LNCaP clone FGC (cell line): ENCODE data around the gene ALKBH1.
"Not testable (repeated sequence)": the region's sequence is repeated elsewhere in the genome, so short reads cannot be mapped to it uniquely, and the experiment has no call there.

Experiments used
- DNase-seq: peaks from one replicate; pipeline ENCODE4 v3.0.0-alpha.2; 2011; ENCODE audit warnings: low read depth
- H3K4me3 ChIP-seq: 2 replicates; pipeline ENCODE4 v1.5.1; 2011; ENCODE audit warnings: mild to moderate bottlenecking, low read depth, low read length, control low read depth
- CTCF ChIP-seq: IDR thresholded peaks from 2 replicates; pipeline ENCODE4 v1.5.1; 2012; ENCODE audit warnings: mild to moderate bottlenecking; ENCODE audit not compliant: control insufficient read depth, insufficient read depth; ENCODE audit errors: extremely low read depth

The ALKBH1 gene

GRCh38 chr14:77707724-77708408 lies at the start of gene ALKBH1, which contains the start of gene SLIRP:
ALKBH1 (minus strand) TSS chr14:77708023; CDS start chr14:77708004, 19 bp downstream.
SLIRP (plus strand) TSS chr14:77708103; CDS start chr14:77708112, 9 bp downstream.
- TF ChIP-seq CTCF = no peak
- peak within 1 kb of the TSS; percentile 98 for H3K4me3 ChIP-seq
- DNase-seq = peak; percentile 54

- H3K4me3 ChIP-seq = no peak overlapping the region
- no peak for DNase-seq
- TF ChIP-seq CTCF = no peak
Observed at GRCh38 chr14:77752799-77753516, 45.1 kb upstream of the ALKBH1 start.

DNA sequence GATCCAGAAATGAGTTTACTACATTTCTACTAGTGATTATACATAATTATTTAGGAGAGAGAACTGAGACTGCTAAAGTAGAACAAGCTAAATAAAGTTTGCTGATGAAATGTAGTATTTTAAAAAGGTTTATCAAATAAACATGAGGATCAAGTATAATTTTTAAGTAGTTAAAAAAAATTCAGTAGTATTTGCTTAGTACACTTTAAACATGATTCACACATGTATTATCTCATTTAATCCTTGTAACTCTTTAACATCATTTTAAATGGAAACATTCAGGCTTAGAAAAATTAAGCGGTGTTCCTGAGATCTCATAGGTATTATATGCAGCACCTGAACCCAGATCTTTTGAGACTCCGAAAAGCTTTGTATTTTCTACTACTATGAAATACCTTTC lies 44.4 kb upstream of the ALKBH1 start:
- no peak for TF ChIP-seq CTCF
- no peak overlapping the region for H3K4me3 ChIP-seq
- DNase-seq = no peak

DNA sequence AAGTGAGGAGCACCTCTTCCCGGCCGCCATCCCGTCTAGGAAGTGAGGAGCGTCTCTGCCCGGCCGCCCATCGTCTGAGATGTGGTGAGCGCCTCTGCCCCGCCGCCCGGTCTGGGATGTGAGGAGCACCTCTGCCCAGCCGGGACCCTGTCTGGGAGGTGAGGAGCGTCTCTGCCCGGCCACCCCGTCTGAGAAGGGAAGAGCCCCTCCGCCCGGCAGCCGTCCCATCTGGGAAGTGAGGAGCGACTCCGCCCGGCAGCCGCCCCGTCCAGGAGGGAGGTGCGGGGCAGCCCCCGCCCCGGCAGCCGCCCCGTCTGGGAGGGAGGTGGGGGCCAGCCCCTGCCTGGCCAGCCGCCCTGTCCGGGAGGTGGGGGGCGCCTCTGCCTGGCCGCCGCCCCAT lies 39.6 kb upstream of the ALKBH1 start:
- DNase-seq, H3K4me3 ChIP-seq: not testable (repeated sequence)

DNA sequence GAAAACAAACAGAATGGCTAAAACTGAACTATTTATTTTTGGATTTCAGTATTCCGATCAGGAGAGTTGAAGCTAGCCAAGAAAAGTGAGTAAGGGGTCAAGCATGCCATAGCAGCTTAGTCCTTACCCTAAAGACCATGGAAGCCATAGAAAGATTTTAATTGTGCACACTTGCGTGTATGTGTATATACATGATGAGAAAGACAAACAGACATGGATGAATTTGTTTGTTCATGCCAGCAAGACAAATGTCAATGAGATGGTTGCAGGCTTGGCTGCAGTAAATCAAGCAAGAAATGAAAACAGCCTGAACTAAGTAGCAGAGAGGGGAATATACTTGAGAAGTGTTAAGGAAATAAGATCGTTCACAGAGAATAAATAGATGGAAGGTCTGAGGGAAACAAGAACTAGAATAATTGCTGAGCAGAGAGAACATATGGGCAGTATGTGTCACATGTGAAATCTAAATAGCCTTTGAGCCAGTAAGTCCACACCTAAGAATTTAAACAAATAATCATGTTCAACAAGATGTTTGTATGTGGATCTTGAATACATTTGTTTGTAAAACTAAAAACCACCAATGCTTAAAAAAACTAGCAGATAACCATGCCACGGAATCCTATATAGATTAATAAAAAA lies 38.4 kb upstream of the ALKBH1 start:
- TF ChIP-seq CTCF = no peak
- H3K4me3 ChIP-seq = no peak overlapping the region
- peak; percentile 63 for DNase-seq

GRCh38 chr14:77741438-77741837 lies 33.6 kb upstream of the ALKBH1 start:
- DNase-seq = no peak
- no peak for TF ChIP-seq CTCF
- H3K4me3 ChIP-seq = no peak overlapping the region

- H3K4me3 ChIP-seq = no peak overlapping the region
- no peak for TF ChIP-seq CTCF
- DNase-seq = no peak
Observed at GRCh38 chr14:77738559-77739250, 30.9 kb upstream of the ALKBH1 start.
